Measurements from ENCODE around the gene SLC16A2.

GRCh38 chrX:74546984-74547383 lies 125.7 kb downstream of the SLC16A2 start:
- TF ChIP-seq FOXK2 (IDR thresholded peaks at IDR 0.05): no peak
- TF ChIP-seq MXI1 (IDR thresholded peaks at IDR 0.05; ENCODE audit: low read depth, low read length): no peak
- no peak for TF ChIP-seq NFYA (IDR thresholded peaks at IDR 0.05; ENCODE audit: borderline replicate concordance, low read depth, low read length)
- no peak for TF ChIP-seq POLR2A (IDR thresholded peaks at IDR 0.05; ENCODE audit: low read depth, low read length)
- no peak for TF ChIP-seq RAD21 (IDR thresholded peaks at IDR 0.05; ENCODE audit: insufficient read depth, low read depth, low read length)
- TF ChIP-seq TAF1 (IDR thresholded peaks at IDR 0.05; ENCODE audit: borderline replicate concordance, low read depth, low read length): no peak
- TF ChIP-seq CTCF (IDR thresholded peaks at IDR 0.05 in 2 of 3, conservative IDR thresholded peaks at IDR 0.05 in 1 of 3; ENCODE audit: control insufficient read depth in 2 of 3, extremely low read depth in 1 of 3, insufficient read depth in 1 of 3, low read depth in 3 of 3, low read length in 3 of 3): no peak
- no peak for TF ChIP-seq ZSCAN29 (IDR thresholded peaks at IDR 0.05)
